ENCODE measurements around the gene MBD4.

DNA sequence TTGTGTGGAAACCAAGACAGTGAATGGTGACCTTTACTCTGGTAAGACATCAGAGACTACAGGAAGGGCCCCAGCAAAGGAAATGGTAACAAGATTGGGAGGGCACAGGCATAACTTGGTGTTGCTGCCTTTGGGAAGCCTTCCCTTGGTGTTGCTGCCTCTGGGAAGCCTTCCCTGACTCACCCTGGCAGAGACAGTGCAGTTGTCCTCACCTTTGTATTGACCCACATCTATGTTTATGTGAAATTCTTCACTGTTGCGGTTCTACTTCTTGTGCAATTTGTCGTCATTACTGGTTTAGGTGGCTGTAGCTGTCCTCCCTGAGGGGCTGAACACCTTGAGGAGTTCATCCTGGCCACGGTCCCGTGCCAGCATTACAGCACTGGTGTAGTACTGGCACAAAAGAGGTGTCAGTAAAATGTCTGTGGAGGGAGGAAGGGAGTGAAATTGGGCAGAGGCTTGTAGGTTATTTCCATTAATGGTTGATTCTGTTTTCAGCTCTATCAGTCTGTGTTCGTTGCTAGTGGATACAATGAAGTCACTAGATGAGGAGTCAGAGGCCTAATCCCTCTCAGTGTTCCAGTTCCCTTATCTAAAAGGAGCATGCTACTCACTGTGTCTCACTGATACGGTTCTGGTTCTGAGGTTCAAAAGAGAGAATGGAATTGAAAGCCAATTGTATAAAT, 21.9 kb upstream of the MBD4 start:
- TF ChIP-seq, protein P1, sequence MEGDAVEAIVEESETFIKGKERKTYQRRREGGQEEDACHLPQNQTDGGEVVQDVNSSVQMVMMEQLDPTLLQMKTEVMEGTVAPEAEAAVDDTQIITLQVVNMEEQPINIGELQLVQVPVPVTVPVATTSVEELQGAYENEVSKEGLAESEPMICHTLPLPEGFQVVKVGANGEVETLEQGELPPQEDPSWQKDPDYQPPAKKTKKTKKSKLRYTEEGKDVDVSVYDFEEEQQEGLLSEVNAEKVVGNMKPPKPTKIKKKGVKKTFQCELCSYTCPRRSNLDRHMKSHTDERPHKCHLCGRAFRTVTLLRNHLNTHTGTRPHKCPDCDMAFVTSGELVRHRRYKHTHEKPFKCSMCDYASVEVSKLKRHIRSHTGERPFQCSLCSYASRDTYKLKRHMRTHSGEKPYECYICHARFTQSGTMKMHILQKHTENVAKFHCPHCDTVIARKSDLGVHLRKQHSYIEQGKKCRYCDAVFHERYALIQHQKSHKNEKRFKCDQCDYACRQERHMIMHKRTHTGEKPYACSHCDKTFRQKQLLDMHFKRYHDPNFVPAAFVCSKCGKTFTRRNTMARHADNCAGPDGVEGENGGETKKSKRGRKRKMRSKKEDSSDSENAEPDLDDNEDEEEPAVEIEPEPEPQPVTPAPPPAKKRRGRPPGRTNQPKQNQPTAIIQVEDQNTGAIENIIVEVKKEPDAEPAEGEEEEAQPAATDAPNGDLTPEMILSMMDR (IDR thresholded peaks at IDR 0.05 in 8 of 11, conservative IDR thresholded peaks at IDR 0.05 in 3 of 11): no peak
- no peak for TF ChIP-seq POLR2AphosphoS5 (IDR thresholded peaks at IDR 0.05)
